Measurements from ENCODE around the gene CD74. TPM values are rescaled to one million over a fixed set of nuclear protein-coding genes. Genes with fewer than 3 reads are reported as not detected.
A peak's percentile ranks its signal among the peaks of the same experiment; 100 is the strongest.
"Not testable (repeated sequence)": the region's sequence is repeated elsewhere in the genome, so short reads cannot be mapped to it uniquely, and the experiment has no call there.

The CD74 gene
- total and polyA plus RNA-seq, 5 donors from 2014 or later, result 664 to 1,266 (median 930) TPM

GRCh38 chr5:150428106-150428876 is 15.6 kb upstream of the CD74 start:
- ATAC-seq (ENCODE audit: low read depth in 2 of 2) (no peak), DNase-seq (no peak)
- Mint-ChIP-seq H3K27ac (peak overlapping the region in 1 of 3 donors; percentile 32), H3K4me1 (no peaks in the 10 kb centered on the region), H3K4me3 (no peak overlapping the region), H3K36me3 (no peaks in the 10 kb centered on the region), H3K9me3 (peaks cover 0 to 1% (median 0%) of the 10 kb centered on the region in 7 donors), H3K27me3 (peaks cover 25% of the 10 kb centered on the region)
- Histone ChIP-seq H3K4me3 (ENCODE audit: low read depth, low read length) (no peak overlapping the region), H3K4me1 (ENCODE audit: control insufficient read depth, insufficient read depth, low read length, poor library complexity, severe bottlenecking) (no peaks in the 10 kb centered on the region), H3K27me3 (ENCODE audit: control insufficient read depth, insufficient read depth, low read length) (no peaks in the 10 kb centered on the region), H3K27ac (ENCODE audit: insufficient read depth, low read length, poor library complexity, severe bottlenecking) (no peak overlapping the region), H3K36me3 (ENCODE audit: control insufficient read depth, insufficient read depth, low read length) (no peaks in the 10 kb centered on the region), H3K9me3 (ENCODE audit: control insufficient read depth in 2 of 2, low read length in 2 of 2) (no peaks in the 10 kb centered on the region)

GRCh38 chr5:150426165-150426564 is 13.5 kb upstream of the CD74 start:
- not testable (repeated sequence) for ATAC-seq (ENCODE audit: low read depth in 2 of 2); H3K36me3 Mint-ChIP-seq; H3K4me1 Mint-ChIP-seq

GRCh38 chr5:150422758-150423157 is 10.0 kb upstream of the CD74 start:
- Mint-ChIP-seq H3K4me3 (no peak overlapping the region), H3K27ac (no peak overlapping the region), H3K27me3 (peaks cover 20% of the 10 kb centered on the region), H3K36me3 (no peaks in the 10 kb centered on the region), H3K9me3 (peaks cover 0 to 1% (median 0%) of the 10 kb centered on the region in 7 donors), H3K4me1 (peaks cover 0 to 6% (median 0%) of the 10 kb centered on the region in 4 donors)
- Histone ChIP-seq H3K36me3 (ENCODE audit: control insufficient read depth, insufficient read depth, low read length) (no peaks in the 10 kb centered on the region), H3K27ac (ENCODE audit: insufficient read depth, low read length, poor library complexity, severe bottlenecking) (no peak overlapping the region), H3K4me1 (ENCODE audit: control insufficient read depth, insufficient read depth, low read length, poor library complexity, severe bottlenecking) (no peaks in the 10 kb centered on the region), H3K4me3 (ENCODE audit: low read depth, low read length) (no peak overlapping the region), H3K27me3 (ENCODE audit: control insufficient read depth, insufficient read depth, low read length) (no peaks in the 10 kb centered on the region), H3K9me3 (ENCODE audit: control insufficient read depth in 2 of 2, low read length in 2 of 2) (no peaks in the 10 kb centered on the region)
- ATAC-seq (ENCODE audit: low read depth in 2 of 2) (no peak), DNase-seq (no peak)

More at GRCh38 chr5:150426165-150426564, 13.5 kb upstream of the CD74 start:
- peaks cover 27% of the 10 kb centered on the region for H3K27me3 Mint-ChIP-seq
- not testable (repeated sequence) for H3K9me3 ChIP-seq (ENCODE audit: control insufficient read depth in 2 of 2, low read length in 2 of 2); H3K27ac ChIP-seq (ENCODE audit: insufficient read depth, low read length, poor library complexity, severe bottlenecking); H3K4me3 ChIP-seq (ENCODE audit: low read depth, low read length); H3K4me1 ChIP-seq (ENCODE audit: control insufficient read depth, insufficient read depth, low read length, poor library complexity, severe bottlenecking); H3K27me3 ChIP-seq (ENCODE audit: control insufficient read depth, insufficient read depth, low read length); DNase-seq; H3K4me3 Mint-ChIP-seq; H3K9me3 Mint-ChIP-seq; H3K27ac Mint-ChIP-seq; H3K36me3 ChIP-seq (ENCODE audit: control insufficient read depth, insufficient read depth, low read length)

- ATAC-seq (ENCODE audit: low read depth in 2 of 2) (no peak), DNase-seq (no peak)
- peaks cover 20% of the 10 kb centered on the region for H3K27me3 Mint-ChIP-seq
- Histone ChIP-seq H3K4me1 (ENCODE audit: control insufficient read depth, insufficient read depth, low read length, poor library complexity, severe bottlenecking) (no peaks in the 10 kb centered on the region), H3K27ac (ENCODE audit: insufficient read depth, low read length, poor library complexity, severe bottlenecking) (no peak overlapping the region), H3K4me3 (ENCODE audit: low read depth, low read length) (no peak overlapping the region), H3K9me3 (ENCODE audit: control insufficient read depth in 2 of 2, low read length in 2 of 2) (no peaks in the 10 kb centered on the region), H3K36me3 (ENCODE audit: control insufficient read depth, insufficient read depth, low read length) (no peaks in the 10 kb centered on the region), H3K27me3 (ENCODE audit: control insufficient read depth, insufficient read depth, low read length) (no peaks in the 10 kb centered on the region)
- no peaks in the 10 kb centered on the region for H3K36me3 Mint-ChIP-seq
- no peak overlapping the region for H3K4me3 Mint-ChIP-seq
- peaks cover 0 to 6% (median 0%) of the 10 kb centered on the region in 4 donors for H3K4me1 Mint-ChIP-seq
- H3K27ac Mint-ChIP-seq, result no peak overlapping the region
- peaks cover 0 to 1% (median 0%) of the 10 kb centered on the region in 7 donors for H3K9me3 Mint-ChIP-seq
Observed at GRCh38 chr5:150422075-150422474, 9.4 kb upstream of the CD74 start.

GRCh38 chr5:150419630-150420270 is 7.0 kb upstream of the CD74 start:
- peaks cover 12% of the 10 kb centered on the region for H3K27me3 Mint-ChIP-seq
- Histone ChIP-seq H3K27ac (ENCODE audit: insufficient read depth, low read length, poor library complexity, severe bottlenecking) (no peak overlapping the region), H3K27me3 (ENCODE audit: control insufficient read depth, insufficient read depth, low read length) (no peaks in the 10 kb centered on the region), H3K9me3 (ENCODE audit: control insufficient read depth in 2 of 2, low read length in 2 of 2) (no peaks in the 10 kb centered on the region), H3K4me3 (ENCODE audit: low read depth, low read length) (no peak overlapping the region), H3K36me3 (ENCODE audit: control insufficient read depth, insufficient read depth, low read length) (no peaks in the 10 kb centered on the region), H3K4me1 (ENCODE audit: control insufficient read depth, insufficient read depth, low read length, poor library complexity, severe bottlenecking) (no peaks in the 10 kb centered on the region)
- ATAC-seq (ENCODE audit: low read depth in 2 of 2) (no peak), DNase-seq (no peak)
- H3K27ac Mint-ChIP-seq, result no peak overlapping the region
- H3K4me1 Mint-ChIP-seq, result peaks cover 0 to 6% (median 0%) of the 10 kb centered on the region in 4 donors
- H3K36me3 Mint-ChIP-seq, result no peaks in the 10 kb centered on the region
- H3K9me3 Mint-ChIP-seq, result peaks cover 0 to 1% (median 0%) of the 10 kb centered on the region in 7 donors
- H3K4me3 Mint-ChIP-seq, result no peak overlapping the region

GRCh38 chr5:150413902-150414790 is 1.4 kb upstream of the CD74 start:
- not testable (repeated sequence) for ATAC-seq (ENCODE audit: low read depth in 2 of 2); H3K27me3 ChIP-seq (ENCODE audit: control insufficient read depth, insufficient read depth, low read length); H3K4me3 Mint-ChIP-seq; H3K36me3 Mint-ChIP-seq; H3K4me3 ChIP-seq (ENCODE audit: low read depth, low read length); H3K9me3 Mint-ChIP-seq; H3K36me3 ChIP-seq (ENCODE audit: control insufficient read depth, insufficient read depth, low read length); DNase-seq; H3K27me3 Mint-ChIP-seq; H3K9me3 ChIP-seq (ENCODE audit: control insufficient read depth in 2 of 2, low read length in 2 of 2)
- H3K27ac ChIP-seq (ENCODE audit: insufficient read depth, low read length, poor library complexity, severe bottlenecking), result peak overlapping the region; percentile 98
- H3K4me1 ChIP-seq (ENCODE audit: control insufficient read depth, insufficient read depth, low read length, poor library complexity, severe bottlenecking), result peaks cover 44% of the 10 kb centered on the region
- peaks cover 15 to 34% (median 24%) of the 10 kb centered on the region in 4 donors for H3K4me1 Mint-ChIP-seq
- H3K27ac Mint-ChIP-seq, result peak overlapping the region; percentile 96 to 100 (median 100)

GRCh38 chr5:150413176-150413901 is 629 bp upstream of the CD74 start:
- peaks cover 48% of the 10 kb centered on the region for H3K4me1 ChIP-seq (ENCODE audit: control insufficient read depth, insufficient read depth, low read length, poor library complexity, severe bottlenecking)

More at GRCh38 chr5:150413176-150413901, 629 bp upstream of the CD74 start:
- H3K27me3 Mint-ChIP-seq, result peaks cover 4% of the 10 kb centered on the region
- DNase-seq (no peak), ATAC-seq (ENCODE audit: low read depth in 2 of 2) (no peak)
- H3K36me3 Mint-ChIP-seq, result no peaks in the 10 kb centered on the region
- Histone ChIP-seq H3K27me3 (ENCODE audit: control insufficient read depth, insufficient read depth, low read length) (no peaks in the 10 kb centered on the region), H3K27ac (ENCODE audit: insufficient read depth, low read length, poor library complexity, severe bottlenecking) (peak overlapping the region; percentile 98), H3K4me3 (ENCODE audit: low read depth, low read length) (peak overlapping the region; percentile 80), H3K36me3 (ENCODE audit: control insufficient read depth, insufficient read depth, low read length) (no peaks in the 10 kb centered on the region), H3K9me3 (ENCODE audit: control insufficient read depth in 2 of 2, low read length in 2 of 2) (no peaks in the 10 kb centered on the region)
- H3K4me1 Mint-ChIP-seq, result peaks cover 15 to 42% (median 27%) of the 10 kb centered on the region in 4 donors
- H3K4me3 Mint-ChIP-seq, result peak overlapping the region; percentile 97 to 100 (median 98)
- H3K27ac Mint-ChIP-seq, result peak overlapping the region; percentile 96 to 100 (median 100)
- H3K9me3 Mint-ChIP-seq, result no peaks in the 10 kb centered on the region
